Epithelial cell of prostate (primary cell): Measurements from ENCODE around the gene ZNF341.
A peak's percentile ranks its signal among the peaks of the same experiment; 100 is the strongest.

Experiments used
- DNase-seq: peaks from one replicate; pipeline ENCODE4 v3.0.0-alpha.2; 2011; ENCODE audit warnings: low read depth, low spot score
- H3K27ac ChIP-seq: fragments of 450-650 bp; 2 replicates; pipeline ENCODE4 v1.5.1; 2017; ENCODE audit warnings: mild to moderate bottlenecking

ZNF341 gene

GRCh38 chr20:33701629-33702450 is 30.0 kb upstream of the ZNF341 start:
- no peak for DNase-seq
- H3K27ac ChIP-seq = no peak overlapping the region

GRCh38 chr20:33702861-33703260 is 28.9 kb upstream of the ZNF341 start:
- no peak overlapping the region for H3K27ac ChIP-seq
- no peak for DNase-seq

- H3K27ac ChIP-seq = no peak overlapping the region
- no peak for DNase-seq
Measured at GRCh38 chr20:33703498-33704137, 28.2 kb upstream of the ZNF341 start.

- peak; percentile 6 for DNase-seq
- H3K27ac ChIP-seq = no peak overlapping the region
Measured at GRCh38 chr20:33704197-33704924, 27.4 kb upstream of the ZNF341 start.

- no peak for DNase-seq
- H3K27ac ChIP-seq = no peak overlapping the region
Measured at GRCh38 chr20:33707668-33708067, 24.1 kb upstream of the ZNF341 start.

- DNase-seq = no peak
- no peak overlapping the region for H3K27ac ChIP-seq
Measured at GRCh38 chr20:33709398-33709797, 22.4 kb upstream of the ZNF341 start.

GRCh38 chr20:33709905-33710541 is 21.8 kb upstream of the ZNF341 start:
- DNase-seq = no peak

GRCh38 chr20:33710681-33711445 is 20.9 kb upstream of the ZNF341 start:
- DNase-seq = no peak
- no peak overlapping the region for H3K27ac ChIP-seq

More at GRCh38 chr20:33709905-33710541, 21.8 kb upstream of the ZNF341 start:
- H3K27ac ChIP-seq = no peak overlapping the region

GRCh38 chr20:33711446-33711738 is 20.4 kb upstream of the ZNF341 start:
- DNase-seq = no peak

GRCh38 chr20:33713865-33714367 is 17.9 kb upstream of the ZNF341 start:
- no peak overlapping the region for H3K27ac ChIP-seq

More at GRCh38 chr20:33711446-33711738, 20.4 kb upstream of the ZNF341 start:
- H3K27ac ChIP-seq = no peak overlapping the region

GRCh38 chr20:33716498-33716897 is 15.3 kb upstream of the ZNF341 start:
- no peak for DNase-seq
- no peak overlapping the region for H3K27ac ChIP-seq

More at GRCh38 chr20:33713865-33714367, 17.9 kb upstream of the ZNF341 start:
- DNase-seq = no peak

GRCh38 chr20:33719277-33719988 is 12.4 kb upstream of the ZNF341 start:
- no peak for DNase-seq
- no peak overlapping the region for H3K27ac ChIP-seq

- H3K27ac ChIP-seq = no peak within 1 kb of the TSS
- DNase-seq = peak; percentile 94
Measured at GRCh38 chr20:33719989-33720709, 11.6 kb upstream of the ZNF341 start, which contains the start of gene PXMP4. Gene PXMP4 (minus strand): TSS chr20:33720310. CDS start chr20:33720207, 103 bp downstream.

GRCh38 chr20:33721391-33722140 is 10.2 kb upstream of the ZNF341 start:
- DNase-seq = no peak
- H3K27ac ChIP-seq = no peak overlapping the region

GRCh38 chr20:33724439-33725094 is 7.2 kb upstream of the ZNF341 start:
- no peak overlapping the region for H3K27ac ChIP-seq

GRCh38 chr20:33725607-33726264 is 6.1 kb upstream of the ZNF341 start:
- H3K27ac ChIP-seq = no peak overlapping the region
- DNase-seq = no peak

More at GRCh38 chr20:33724439-33725094, 7.2 kb upstream of the ZNF341 start:
- DNase-seq = no peak

- H3K27ac ChIP-seq = no peak overlapping the region
Measured at GRCh38 chr20:33727115-33727479, 4.7 kb upstream of the ZNF341 start.

More at GRCh38 chr20:33727115-33727479, 4.7 kb upstream of the ZNF341 start:
- no peak for DNase-seq
